Ishikawa (cell line): ENCODE measurements around the gene KLK6.

Experiments
- CREB1 ChIP-seq: IDR thresholded peaks from 2 replicates; pipeline ENCODE4 v1.6.1; 2012; ENCODE audit warnings: low read depth
- MAX ChIP-seq: IDR thresholded peaks from 2 replicates; pipeline ENCODE4 v1.6.1; 2012

DNA sequence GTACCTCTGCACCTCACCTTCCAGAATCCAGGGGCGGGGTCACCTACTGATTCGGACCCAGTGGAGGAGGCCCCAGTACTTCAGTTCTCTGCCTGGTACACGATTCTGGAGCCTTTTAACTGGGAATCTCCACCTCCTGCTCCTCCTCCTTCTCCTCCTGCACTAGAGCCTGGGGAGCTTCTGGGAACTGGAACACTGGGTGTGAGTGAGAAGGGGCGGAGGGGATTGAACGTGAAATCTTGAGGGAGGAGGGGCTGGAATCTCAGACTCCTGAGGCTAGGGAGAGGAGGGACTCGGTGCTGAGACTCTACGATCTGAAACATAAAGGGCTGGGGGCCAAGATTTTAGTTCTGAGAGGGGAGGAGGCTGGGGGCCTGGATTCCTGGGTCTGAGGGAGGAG, 32.1 kb upstream of the KLK6 start, which contains the start of gene KLK8:
- TF ChIP-seq MAX (no peak), CREB1 (no peak)
